Endodermal cell (in vitro differentiated cells): ENCODE measurements around the gene WBP11. TPM values are rescaled to one million over a fixed set of nuclear protein-coding genes. Genes with fewer than 3 reads are reported as not detected.

Experiments used
- DNase-seq: peaks from one replicate; pipeline ENCODE4 v3.0.0-alpha.2; 2017
- H3K27ac ChIP-seq: 2 replicates; pipeline ENCODE4 v1.5.1; 2013; ENCODE audit warnings: mild to moderate bottlenecking, low read depth, low read length, moderate library complexity
- H3K27me3 ChIP-seq: 2 replicates; pipeline ENCODE4 v1.6.1; 2013; ENCODE audit warnings: mild to moderate bottlenecking, low read length, moderate library complexity; ENCODE audit not compliant: insufficient read depth, control insufficient read depth, poor library complexity, severe bottlenecking
- H3K36me3 ChIP-seq: 2 replicates; pipeline ENCODE4 v1.7.0; 2013; ENCODE audit warnings: mild to moderate bottlenecking, low read length, moderate library complexity; ENCODE audit not compliant: control insufficient read depth, insufficient read depth
- H3K4me1 ChIP-seq: one replicate; pipeline ENCODE4 v1.7.0; 2013; ENCODE audit warnings: low read length; ENCODE audit not compliant: control insufficient read depth, insufficient read depth
- H3K4me3 ChIP-seq: 2 replicates; pipeline ENCODE4 v1.5.1; 2013; ENCODE audit warnings: mild to moderate bottlenecking, low read length, moderate library complexity
- H3K9ac ChIP-seq: 2 replicates; pipeline ENCODE4 v1.6.1; 2013; ENCODE audit warnings: mild to moderate bottlenecking, low read length, moderate library complexity; ENCODE audit not compliant: poor library complexity, severe bottlenecking; ENCODE audit errors: extremely low read depth
- H3K9me3 ChIP-seq: 2 replicates; pipeline ENCODE4 v1.6.1; 2013; ENCODE audit warnings: mild to moderate bottlenecking, low read length, moderate library complexity; ENCODE audit not compliant: control insufficient read depth
- H3K27ac Mint-ChIP-seq: 2 replicates; pipeline ENCODE4 v1.8.0; 2020; ENCODE audit warnings: mixed read lengths
- H3K27me3 Mint-ChIP-seq: 2 replicates; pipeline ENCODE4 v1.8.0; 2021; ENCODE audit warnings: mild to moderate bottlenecking, mixed read lengths; ENCODE audit not compliant: insufficient read depth
- H3K36me3 Mint-ChIP-seq: 2 replicates; pipeline ENCODE4 v1.8.0; 2020; ENCODE audit warnings: low read depth, mixed read lengths
- H3K4me1 Mint-ChIP-seq: 2 replicates; pipeline ENCODE4 v1.8.0; 2020; ENCODE audit warnings: mixed read lengths
- H3K4me3 Mint-ChIP-seq: 2 replicates; pipeline ENCODE4 v1.8.0; 2020; ENCODE audit warnings: mild to moderate bottlenecking, moderate library complexity, mixed read lengths
- H3K9me3 Mint-ChIP-seq: 2 replicates; pipeline ENCODE4 v1.8.0; 2020; ENCODE audit warnings: mild to moderate bottlenecking, mixed read lengths
- CTCF ChIP-seq: fragments of 200-600 bp; sonication (generic); conservative IDR thresholded peaks from 2 replicates; pipeline ENCODE4 v1.5.0; 2021; ENCODE audit warnings: antibody characterized with exemption, mild to moderate bottlenecking
- WGBS, 2 experiments: methylation state at CpG; one replicate each; pipeline versions ENCODE4 v1.1.5 to v1.1.7; 2013; ENCODE audit warnings: missing lambda C conversion rate in 2 of 2, mixed read lengths in 1 of 2; ENCODE audit not compliant: insufficient coverage in 1 of 2, insufficient read length in 1 of 2; 5-methylcytosine and 5-hydroxymethylcytosine counted together
- total RNA-seq, 2 donors: library from RNA; stranded (reverse); fragmentation: NEBNext Ultra II Directional in 1 of 2; extraction: Animal tissue kit (Norgen Biotek cat#: 25700) in 1 of 2; gene quantifications; 2 replicates in 1 of 2; 3 replicates in 1 of 2; pipeline ENCODE4 v1.2.1, GENCODE V29; 2021

The WBP11 gene
- total RNA-seq, 2 donors from 2014 or later: 97.4 to 150 TPM

- no peak overlapping the region for H3K9ac ChIP-seq
- H3K27ac ChIP-seq: no peak overlapping the region
- H3K4me1 Mint-ChIP-seq: no peaks in the 10 kb centered on the region
- H3K9me3 ChIP-seq: no peaks in the 10 kb centered on the region
- H3K9me3 Mint-ChIP-seq: no peaks in the 10 kb centered on the region
- no peak for DNase-seq
- no peaks in the 10 kb centered on the region for H3K4me1 ChIP-seq
- no peak for TF ChIP-seq CTCF
- H3K27ac Mint-ChIP-seq: no peak overlapping the region
- H3K36me3 Mint-ChIP-seq: no peaks in the 10 kb centered on the region
- H3K4me3 ChIP-seq: no peak overlapping the region
- WGBS, 2 experiments: 92 to 100% methylated on average over 1 to 2 of the region's 2 CpGs
- peaks cover 2% of the 10 kb centered on the region for H3K27me3 Mint-ChIP-seq
- H3K36me3 ChIP-seq: no peaks in the 10 kb centered on the region
- no peaks in the 10 kb centered on the region for H3K27me3 ChIP-seq
- H3K4me3 Mint-ChIP-seq: no peak overlapping the region
These were observed 23.8 kb upstream of the WBP11 start for GRCh38 chr12:14827043-14827442.

GRCh38 chr12:14826491-14826890 lies 23.2 kb upstream of the WBP11 start:
- Histone ChIP-seq H3K36me3 (no peaks in the 10 kb centered on the region), H3K27ac (no peak overlapping the region), H3K27me3 (no peaks in the 10 kb centered on the region), H3K4me3 (no peak overlapping the region), H3K4me1 (no peaks in the 10 kb centered on the region), H3K9ac (no peak overlapping the region), H3K9me3 (no peaks in the 10 kb centered on the region)
- Mint-ChIP-seq H3K4me1 (no peaks in the 10 kb centered on the region), H3K9me3 (no peaks in the 10 kb centered on the region), H3K4me3 (no peak overlapping the region), H3K27me3 (peaks cover 2% of the 10 kb centered on the region), H3K36me3 (no peaks in the 10 kb centered on the region), H3K27ac (no peak overlapping the region)
- DNase-seq: no peak
- no peak for TF ChIP-seq CTCF
- WGBS, 2 experiments: 93 to 96% methylated on average over 5 of the region's 5 CpGs

- no peaks in the 10 kb centered on the region for H3K36me3 Mint-ChIP-seq
- no peaks in the 10 kb centered on the region for H3K27me3 ChIP-seq
- H3K4me3 Mint-ChIP-seq: no peak overlapping the region
- no peak for DNase-seq
- H3K36me3 ChIP-seq: no peaks in the 10 kb centered on the region
- no peaks in the 10 kb centered on the region for H3K9me3 Mint-ChIP-seq
- no peaks in the 10 kb centered on the region for H3K27me3 Mint-ChIP-seq
- H3K4me1 ChIP-seq: no peaks in the 10 kb centered on the region
- no peaks in the 10 kb centered on the region for H3K4me1 Mint-ChIP-seq
- H3K27ac Mint-ChIP-seq: no peak overlapping the region
- H3K9me3 ChIP-seq: no peaks in the 10 kb centered on the region
- TF ChIP-seq CTCF: no peak
- H3K27ac ChIP-seq: no peak overlapping the region
- H3K9ac ChIP-seq: no peak overlapping the region
- no peak overlapping the region for H3K4me3 ChIP-seq
These were observed 22.0 kb upstream of the WBP11 start for GRCh38 chr12:14825256-14825655.
